Tibial nerve (tissue), 4 donors: ENCODE data around the gene U2AF1L4.

Source experiments
- EP300 ChIP-seq, 2 donors: sonication (generic); formaldehyde crosslinking; IDR thresholded peaks; one replicate each; pipeline ENCODE4 v1.6.1; 2017; ENCODE audit warnings: antibody characterized with exemption in 2 of 2, mild to moderate bottlenecking in 1 of 2
- POLR2A ChIP-seq, 2 donors: fragments of 450-650 bp; IDR thresholded peaks; one replicate each; pipeline ENCODE4 v1.6.1; 2017; ENCODE audit warnings: antibody characterized with exemption in 2 of 2, mild to moderate bottlenecking in 2 of 2, moderate library complexity in 2 of 2
- TF ChIP-seq, protein P1 (sequence below), 5 experiments: fragments of 200-600 bp in 3 of 5; fragments of 450-650 bp in 2 of 5; sonication (generic) in 3 of 5; IDR thresholded peaks; one replicate each; pipeline ENCODE4 v1.5.1; 2016 to 2019; ENCODE audit warnings: antibody characterized with exemption in 5 of 5, mild to moderate bottlenecking in 3 of 5, moderate library complexity in 2 of 5

DNA sequence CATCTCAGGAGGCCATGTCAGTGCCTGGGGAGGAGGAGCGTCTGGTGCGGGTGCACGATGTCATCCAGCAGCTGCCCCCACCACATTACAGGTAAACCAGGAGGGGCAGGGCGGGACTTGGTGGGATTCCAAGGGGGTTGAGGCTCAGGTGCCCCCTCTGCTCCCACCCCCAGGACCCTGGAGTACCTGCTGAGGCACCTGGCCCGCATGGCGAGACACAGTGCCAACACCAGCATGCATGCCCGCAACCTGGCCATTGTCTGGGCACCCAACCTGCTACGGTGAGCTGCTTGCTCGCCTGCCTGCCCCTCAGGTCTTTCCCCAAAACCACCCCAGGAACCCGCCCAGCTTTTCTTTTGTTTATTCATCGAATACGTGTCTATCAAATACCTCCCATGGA lies 37.4 kb upstream of the U2AF1L4 start:
- TF ChIP-seq, protein P1, sequence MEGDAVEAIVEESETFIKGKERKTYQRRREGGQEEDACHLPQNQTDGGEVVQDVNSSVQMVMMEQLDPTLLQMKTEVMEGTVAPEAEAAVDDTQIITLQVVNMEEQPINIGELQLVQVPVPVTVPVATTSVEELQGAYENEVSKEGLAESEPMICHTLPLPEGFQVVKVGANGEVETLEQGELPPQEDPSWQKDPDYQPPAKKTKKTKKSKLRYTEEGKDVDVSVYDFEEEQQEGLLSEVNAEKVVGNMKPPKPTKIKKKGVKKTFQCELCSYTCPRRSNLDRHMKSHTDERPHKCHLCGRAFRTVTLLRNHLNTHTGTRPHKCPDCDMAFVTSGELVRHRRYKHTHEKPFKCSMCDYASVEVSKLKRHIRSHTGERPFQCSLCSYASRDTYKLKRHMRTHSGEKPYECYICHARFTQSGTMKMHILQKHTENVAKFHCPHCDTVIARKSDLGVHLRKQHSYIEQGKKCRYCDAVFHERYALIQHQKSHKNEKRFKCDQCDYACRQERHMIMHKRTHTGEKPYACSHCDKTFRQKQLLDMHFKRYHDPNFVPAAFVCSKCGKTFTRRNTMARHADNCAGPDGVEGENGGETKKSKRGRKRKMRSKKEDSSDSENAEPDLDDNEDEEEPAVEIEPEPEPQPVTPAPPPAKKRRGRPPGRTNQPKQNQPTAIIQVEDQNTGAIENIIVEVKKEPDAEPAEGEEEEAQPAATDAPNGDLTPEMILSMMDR (IDR thresholded peaks at IDR 0.05): no peak
- TF ChIP-seq POLR2A (IDR thresholded peaks at IDR 0.05) (no peak), EP300 (IDR thresholded peaks at IDR 0.05) (no peak)
